Transverse colon (tissue), 4 donors: Measurements from ENCODE around the gene ARAP3. TPM values are rescaled to one million over a fixed set of nuclear protein-coding genes. Genes with fewer than 3 reads are reported as not detected.

Experiments
- DNase-seq: peaks from one replicate; pipeline ENCODE4 v3.0.0-alpha.2; 2019
- H3K27ac ChIP-seq, 4 donors: fragments of 200-600 bp; sonication (generic); 2 replicates each; pipeline ENCODE4 v1.5.1; 2016 to 2018; ENCODE audit warnings: inconsistent platforms in 4 of 4
- H3K27me3 ChIP-seq: fragments of 200-600 bp; sonication (generic); 2 replicates; pipeline ENCODE4 v1.5.1; 2017; ENCODE audit warnings: inconsistent platforms
- H3K36me3 ChIP-seq, 4 donors: fragments of 200-600 bp; sonication (generic); 2 replicates each; pipeline ENCODE4 v1.5.1; 2017 to 2019; ENCODE audit warnings: inconsistent platforms in 4 of 4
- H3K4me1 ChIP-seq, 4 donors: fragments of 200-600 bp; sonication (generic); 2 replicates each; pipeline ENCODE4 v1.5.1; 2017 to 2020; ENCODE audit warnings: inconsistent platforms in 4 of 4
- H3K4me3 ChIP-seq, 4 donors: fragments of 200-600 bp; sonication (generic); 1 replicate in 1 of 4; 2 replicates in 3 of 4; pipeline versions ENCODE4 v1.5.1 to v1.6.1; 2017 to 2019; ENCODE audit warnings: inconsistent platforms in 4 of 4
- H3K9me3 ChIP-seq, 2 donors: fragments of 200-600 bp; sonication (generic); 2 replicates each; pipeline ENCODE4 v1.5.1; 2017 to 2019; ENCODE audit warnings: inconsistent platforms in 2 of 2
- CTCF ChIP-seq, 5 experiments: fragments of 200-600 bp in 3 of 5; fragments of 450-650 bp in 2 of 5; sonication (generic) in 3 of 5; IDR thresholded peaks; 1 replicate in 2 of 5; 2 replicates in 3 of 5; pipeline ENCODE4 v1.5.1; 2016 to 2017; ENCODE audit warnings: antibody characterized with exemption in 5 of 5, inconsistent platforms in 3 of 5, mild to moderate bottlenecking in 2 of 5, moderate library complexity in 1 of 5
- EP300 ChIP-seq: sonication (generic); formaldehyde crosslinking; IDR thresholded peaks from one replicate; pipeline ENCODE4 v1.6.1; 2017; ENCODE audit warnings: antibody characterized with exemption, low read depth
- POLR2A ChIP-seq: fragments of 450-650 bp; IDR thresholded peaks from one replicate; pipeline ENCODE4 v1.6.1; 2016; ENCODE audit warnings: antibody characterized with exemption, mild to moderate bottlenecking, moderate library complexity
- POLR2AphosphoS5 ChIP-seq, 3 donors: sonication (generic); formaldehyde crosslinking; IDR thresholded peaks; one replicate each; pipeline ENCODE4 v1.6.1; 2016; ENCODE audit warnings: antibody characterized with exemption in 3 of 3
- WGBS, 2 donors: methylation state at CpG; one replicate each; pipeline ENCODE4 v1.1.5; 2018; ENCODE audit warnings: low coverage in 1 of 2; 5-methylcytosine and 5-hydroxymethylcytosine counted together
- in situ Hi-C, 4 donors: fragments of 200-750 bp; cut with MboI; loops; one replicate each; pipeline versions ENCODE4 v1.15.0 to v1.15.1; 2017; ENCODE audit warnings: low sequenced_read_pairs in 3 of 4, low pct_ligation_motif_present in 1 of 4, low pct_unique_long_range_greater_than_20kb in 1 of 4
- intact Hi-C: fragments of 100-400 bp; cut with DNase I; formaldehyde crosslinking; loops from one replicate; pipeline ENCODE4 v1.15.1; 2023; ENCODE audit warnings: low total_unique reads
- total RNA-seq, 4 donors: library from RNA; depleted of rRNA; stranded (reverse); fragments of >200 nt; gene quantifications; one replicate each; pipeline ENCODE4 v1.1.0, GENCODE V29; 2016

The ARAP3 gene
- total RNA-seq, 4 donors from 2014 or later = 1.1 to 4.0 (median 3.3) TPM

DNA sequence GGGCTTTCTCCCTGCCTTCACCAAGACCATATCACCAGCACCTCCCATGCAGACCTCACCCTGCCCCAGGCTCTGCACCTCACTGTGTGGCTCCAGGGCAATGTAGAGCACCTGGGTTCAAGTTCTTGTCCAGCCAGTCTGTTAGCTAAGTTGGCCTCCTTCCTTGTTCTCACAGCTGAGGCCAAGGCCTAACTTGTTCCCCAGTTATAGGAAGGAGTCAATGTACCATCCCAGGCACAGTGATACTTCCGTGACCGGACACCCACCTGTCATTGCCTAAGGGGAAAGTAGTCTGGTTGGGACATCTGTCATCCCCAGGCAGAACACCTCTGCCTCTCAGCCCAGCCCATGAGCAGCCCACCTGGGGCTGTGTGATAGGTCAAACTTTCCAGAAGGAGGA, 14.4 kb upstream of the ARAP3 start:
- DNase-seq = no peak
- intact Hi-C loops = no loop called here
- Histone ChIP-seq H3K4me1 (peaks cover 4 to 12% (median 4%) of the 10 kb centered on the region in 4 donors), H3K27me3 (peaks cover 38% of the 10 kb centered on the region), H3K9me3 (no peaks in the 10 kb centered on the region), H3K27ac (no peak overlapping the region), H3K4me3 (no peak overlapping the region), H3K36me3 (no peaks in the 10 kb centered on the region)
- in situ Hi-C loops = loop anchor here (10.0 to 25.0 kb wide), 4 partner anchors 258 to 441 kb away; partner anchors contain the start of genes PCDH12 (in 1 of the 4) and RNF14 (in 1 of the 4)
- no peak for TF ChIP-seq CTCF (IDR thresholded peaks at IDR 0.05)
- WGBS, 2 donors = 96% methylated on average over 2 of the region's 2 CpGs; no CpG with 5 or more reads in 1 of the 2 donors

DNA sequence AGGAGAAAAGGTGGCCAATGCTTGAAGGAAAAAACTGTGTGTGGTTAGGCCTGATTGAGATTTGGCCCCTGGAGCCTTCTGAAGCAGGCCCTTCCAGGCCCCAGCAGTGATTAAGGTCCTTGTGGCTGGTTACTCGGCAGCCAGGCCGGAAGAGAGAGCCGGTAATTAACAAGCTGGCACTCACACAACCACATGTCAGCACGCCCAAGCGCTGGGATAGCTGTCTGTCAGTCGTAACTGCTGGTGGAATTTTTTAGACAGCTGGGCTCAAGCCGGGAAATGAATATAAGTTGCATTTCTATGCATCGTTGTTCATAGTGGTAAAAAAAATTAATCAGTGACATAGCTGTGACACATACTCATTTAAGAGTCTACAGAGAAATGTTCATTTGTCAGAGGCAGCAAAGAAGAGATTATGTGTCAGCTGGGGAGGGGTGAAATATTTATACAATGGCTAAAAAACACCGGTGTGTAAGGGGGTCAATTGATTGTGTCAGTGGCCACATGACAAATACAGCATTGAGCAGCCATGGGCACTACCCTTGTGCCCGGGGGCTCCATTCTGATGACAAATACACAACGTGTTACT, 13.7 kb upstream of the ARAP3 start:
- in situ Hi-C loops = loop anchor here (10.0 to 25.0 kb wide), 4 partner anchors 259 to 442 kb away; partner anchors contain the start of genes PCDH12 (in 1 of the 4) and RNF14 (in 1 of the 4)

GRCh38 chr5:141694479-141694878, 12.4 kb upstream of the ARAP3 start:
- peaks cover 4 to 12% (median 4%) of the 10 kb centered on the region in 4 donors for H3K4me1 ChIP-seq
- TF ChIP-seq POLR2A = no peak
- no peaks in the 10 kb centered on the region for H3K9me3 ChIP-seq
- peaks cover 20% of the 10 kb centered on the region for H3K27me3 ChIP-seq
- 60% methylated on average over 5 of the region's 5 CpGs; no CpG with 5 or more reads in 1 of the 2 donors for WGBS, 2 donors
- no peaks in the 10 kb centered on the region for H3K36me3 ChIP-seq
- DNase-seq = no peak
- H3K27ac ChIP-seq = no peak overlapping the region
- in situ Hi-C loops (loop anchor here (5.0 to 25.0 kb wide), 5 partner anchors 260 to 443 kb away; partner anchors contain the start of genes PCDH12 (in 3 of the 4) and RNF14 (in 1 of the 4)), intact Hi-C loops (loop anchor here (5.0 kb wide), 1 partner anchor 263 kb away; the partner anchor contains the start of gene PCDH12)
- no peak overlapping the region for H3K4me3 ChIP-seq

More for the DNA sequence above, 13.7 kb upstream of the ARAP3 start:
- Histone ChIP-seq H3K4me1 (peaks cover 4 to 12% (median 4%) of the 10 kb centered on the region in 4 donors), H3K4me3 (no peak overlapping the region), H3K9me3 (no peaks in the 10 kb centered on the region), H3K27me3 (peaks cover 31% of the 10 kb centered on the region), H3K27ac (peak overlapping the region in 1 of 4 donors; percentile 26), H3K36me3 (no peaks in the 10 kb centered on the region)
- WGBS, 2 donors = 33 to 42% methylated on average over 2 to 11 of the region's 11 CpGs
- intact Hi-C loops = no loop called here
- peak; percentile 69 for DNase-seq
- TF ChIP-seq EP300 = no peak
- no peak for TF ChIP-seq POLR2A
- no peak for TF ChIP-seq POLR2AphosphoS5 (IDR thresholded peaks at IDR 0.05)
- no peak for TF ChIP-seq CTCF (IDR thresholded peaks at IDR 0.05)

GRCh38 chr5:141692919-141693725, 11.1 kb upstream of the ARAP3 start:
- in situ Hi-C loops (loop anchor here (5.0 to 25.0 kb wide), 5 partner anchors 262 to 444 kb away; partner anchors contain the start of genes PCDH12 (in 3 of the 4) and RNF14 (in 1 of the 4)), intact Hi-C loops (loop anchor here (5.0 kb wide), 1 partner anchor 264 kb away; the partner anchor contains the start of gene PCDH12)
- 73 to 95% methylated on average over 4 to 25 of the region's 25 CpGs for WGBS, 2 donors
- no peak overlapping the region for H3K4me3 ChIP-seq
- peaks cover 4 to 12% (median 4%) of the 10 kb centered on the region in 4 donors for H3K4me1 ChIP-seq
- H3K27me3 ChIP-seq = peaks cover 6% of the 10 kb centered on the region
- no peaks in the 10 kb centered on the region for H3K9me3 ChIP-seq
- no peak for DNase-seq
- no peak for TF ChIP-seq CTCF (IDR thresholded peaks at IDR 0.05)
- no peaks in the 10 kb centered on the region for H3K36me3 ChIP-seq
- no peak overlapping the region for H3K27ac ChIP-seq
